ENCODE measurements around the gene TMEM132D. TPM values are rescaled to one million over a fixed set of nuclear protein-coding genes. Genes with fewer than 3 reads are reported as not detected.

TMEM132D gene
- total RNA-seq, 2 experiments from 2014 or later = not detected

DNA sequence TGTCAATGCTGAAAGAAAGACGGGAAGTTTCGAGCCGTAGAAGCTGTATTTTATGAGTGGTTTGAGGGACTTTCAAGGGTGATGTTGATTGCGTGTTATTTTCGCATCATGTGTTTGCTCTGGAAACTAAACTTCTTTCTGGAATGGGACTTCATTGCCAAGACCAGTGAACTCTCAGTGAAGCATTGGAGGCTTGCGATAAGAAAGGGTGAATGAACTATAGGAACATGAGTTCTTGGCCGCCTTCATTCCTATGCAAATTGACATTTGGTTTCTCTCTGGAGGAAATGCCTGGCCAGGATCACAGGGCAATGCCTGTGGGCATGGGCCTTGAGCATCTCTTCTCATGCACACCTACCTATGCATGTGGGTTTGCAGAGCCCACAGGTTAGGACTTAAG, 677.8 kb downstream of the TMEM132D start:
- H3K9me2 ChIP-seq (ENCODE audit: insufficient read depth, low read length) = no peaks in the 10 kb centered on the region
- no TSS peak for BruUV-seq (replicated peaks)
- no peaks in the 10 kb centered on the region for H3K79me2 ChIP-seq (ENCODE audit: insufficient read depth, low read depth, low read length)
- POLR2A ChIA-PET = no interaction called here
- TF ChIP-seq, protein P1, sequence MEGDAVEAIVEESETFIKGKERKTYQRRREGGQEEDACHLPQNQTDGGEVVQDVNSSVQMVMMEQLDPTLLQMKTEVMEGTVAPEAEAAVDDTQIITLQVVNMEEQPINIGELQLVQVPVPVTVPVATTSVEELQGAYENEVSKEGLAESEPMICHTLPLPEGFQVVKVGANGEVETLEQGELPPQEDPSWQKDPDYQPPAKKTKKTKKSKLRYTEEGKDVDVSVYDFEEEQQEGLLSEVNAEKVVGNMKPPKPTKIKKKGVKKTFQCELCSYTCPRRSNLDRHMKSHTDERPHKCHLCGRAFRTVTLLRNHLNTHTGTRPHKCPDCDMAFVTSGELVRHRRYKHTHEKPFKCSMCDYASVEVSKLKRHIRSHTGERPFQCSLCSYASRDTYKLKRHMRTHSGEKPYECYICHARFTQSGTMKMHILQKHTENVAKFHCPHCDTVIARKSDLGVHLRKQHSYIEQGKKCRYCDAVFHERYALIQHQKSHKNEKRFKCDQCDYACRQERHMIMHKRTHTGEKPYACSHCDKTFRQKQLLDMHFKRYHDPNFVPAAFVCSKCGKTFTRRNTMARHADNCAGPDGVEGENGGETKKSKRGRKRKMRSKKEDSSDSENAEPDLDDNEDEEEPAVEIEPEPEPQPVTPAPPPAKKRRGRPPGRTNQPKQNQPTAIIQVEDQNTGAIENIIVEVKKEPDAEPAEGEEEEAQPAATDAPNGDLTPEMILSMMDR (conservative IDR thresholded peaks at IDR 0.05; ENCODE audit: low read length) = no peak
- TF ChIP-seq EZH2phosphoT487 (IDR thresholded peaks at IDR 0.05; ENCODE audit: borderline replicate concordance, low read depth, low read length) = no peak
- DNase-seq (ENCODE audit: low spot score) = no peak
- no peak overlapping the region for H3K4me2 ChIP-seq (ENCODE audit: low read length)
- CTCF ChIA-PET (ENCODE audit: unreplicated experiment) = no interaction called here
- H3K27ac ChIP-seq (ENCODE audit: low read depth, low read length, poor library complexity, severe bottlenecking) = no peak overlapping the region
- no peaks in the 10 kb centered on the region for H3K4me1 ChIP-seq (ENCODE audit: insufficient read depth, low read length, poor library complexity, severe bottlenecking)
- intact Hi-C loops (cut with micrococcal nuclease; ENCODE audit: unreplicated experiment) = no loop called here
- H3K4me3 ChIP-seq (ENCODE audit: low read depth, low read length, poor library complexity, severe bottlenecking) = no peak overlapping the region
- no peaks in the 10 kb centered on the region for H3K9me3 ChIP-seq (ENCODE audit: low read length)
- H4K20me1 ChIP-seq (ENCODE audit: insufficient read depth, low read length) = no peaks in the 10 kb centered on the region
- H2AFZ ChIP-seq (ENCODE audit: low read length) = no peak overlapping the region
- H3K36me3 ChIP-seq (ENCODE audit: insufficient read depth, low read length) = no peaks in the 10 kb centered on the region

DNA sequence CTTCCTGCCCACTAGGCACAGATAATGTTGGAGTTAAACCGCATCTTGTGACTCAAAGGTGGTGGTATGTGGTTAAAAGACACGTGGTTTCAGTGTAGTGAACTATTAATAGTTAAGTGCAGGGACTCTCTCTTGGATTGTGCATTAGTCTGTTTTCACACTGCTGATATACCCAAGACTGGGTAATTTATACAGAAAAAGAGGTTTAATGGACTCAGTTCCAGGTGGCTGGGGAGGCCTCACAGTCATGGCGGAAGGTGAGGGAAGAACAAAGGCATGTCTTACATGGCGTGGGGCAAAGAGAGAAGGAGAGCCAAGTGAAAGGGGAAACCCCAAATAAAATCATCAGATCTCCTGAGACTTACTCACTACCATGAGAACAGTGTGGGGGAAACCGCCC, 688.3 kb downstream of the TMEM132D start:
- Histone ChIP-seq H3K79me2 (ENCODE audit: insufficient read depth, low read depth, low read length) (no peaks in the 10 kb centered on the region), H3K4me2 (ENCODE audit: low read length) (no peak overlapping the region), H4K20me1 (ENCODE audit: insufficient read depth, low read length) (no peaks in the 10 kb centered on the region), H3K36me3 (ENCODE audit: insufficient read depth, low read length) (no peaks in the 10 kb centered on the region), H3K9me3 (ENCODE audit: low read length) (no peaks in the 10 kb centered on the region), H3K4me1 (ENCODE audit: insufficient read depth, low read length, poor library complexity, severe bottlenecking) (no peaks in the 10 kb centered on the region), H3K27ac (ENCODE audit: low read depth, low read length, poor library complexity, severe bottlenecking) (no peak overlapping the region), H3K4me3 (ENCODE audit: low read depth, low read length, poor library complexity, severe bottlenecking) (no peak overlapping the region), H3K9me2 (ENCODE audit: insufficient read depth, low read length) (no peaks in the 10 kb centered on the region), H2AFZ (ENCODE audit: low read length) (no peak overlapping the region)
- POLR2A ChIA-PET = no interaction called here
- CTCF ChIA-PET (ENCODE audit: unreplicated experiment) = no interaction called here
- TF ChIP-seq, protein P1 (conservative IDR thresholded peaks at IDR 0.05; ENCODE audit: low read length) = no peak
- no peak for TF ChIP-seq EZH2phosphoT487 (IDR thresholded peaks at IDR 0.05; ENCODE audit: borderline replicate concordance, low read depth, low read length)
- DNase-seq (ENCODE audit: low spot score) = no peak
- BruUV-seq (replicated peaks) = no TSS peak
- intact Hi-C loops (cut with micrococcal nuclease; ENCODE audit: unreplicated experiment) = no loop called here

DNA sequence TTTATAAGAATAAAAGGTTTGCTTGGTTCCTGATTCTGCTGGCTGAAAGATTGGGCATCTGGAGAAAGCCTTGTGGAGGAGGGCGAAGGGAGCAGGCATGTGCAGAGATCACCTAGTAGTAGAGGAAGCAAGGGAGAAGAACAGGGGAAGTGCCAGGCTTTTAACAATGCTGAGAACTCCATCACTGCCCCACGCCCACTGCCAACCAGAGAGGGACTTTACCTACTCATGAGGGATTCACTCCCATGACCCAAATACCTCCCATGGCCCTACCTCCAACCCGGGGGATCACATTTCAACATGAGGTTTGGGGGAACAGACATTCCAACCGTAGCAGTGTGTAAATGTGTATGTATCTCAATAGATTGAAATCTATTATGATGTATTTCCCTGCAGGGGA, 690.3 kb downstream of the TMEM132D start:
- no peaks in the 10 kb centered on the region for H3K9me3 ChIP-seq (ENCODE audit: low read length)
- no peaks in the 10 kb centered on the region for H3K9me2 ChIP-seq (ENCODE audit: insufficient read depth, low read length)
- no peaks in the 10 kb centered on the region for H4K20me1 ChIP-seq (ENCODE audit: insufficient read depth, low read length)
- H2AFZ ChIP-seq (ENCODE audit: low read length) = no peak overlapping the region
- CTCF ChIA-PET (ENCODE audit: unreplicated experiment) = no interaction called here
- no peaks in the 10 kb centered on the region for H3K4me1 ChIP-seq (ENCODE audit: insufficient read depth, low read length, poor library complexity, severe bottlenecking)
- DNase-seq (ENCODE audit: low spot score) = no peak
- no peak overlapping the region for H3K4me3 ChIP-seq (ENCODE audit: low read depth, low read length, poor library complexity, severe bottlenecking)
- no peak for TF ChIP-seq EZH2phosphoT487 (IDR thresholded peaks at IDR 0.05; ENCODE audit: borderline replicate concordance, low read depth, low read length)
- TF ChIP-seq, protein P1 (conservative IDR thresholded peaks at IDR 0.05; ENCODE audit: low read length) = no peak
- intact Hi-C loops (cut with micrococcal nuclease; ENCODE audit: unreplicated experiment) = no loop called here
- POLR2A ChIA-PET = no interaction called here
- H3K27ac ChIP-seq (ENCODE audit: low read depth, low read length, poor library complexity, severe bottlenecking) = no peak overlapping the region
- no TSS peak for BruUV-seq (replicated peaks)
- H3K36me3 ChIP-seq (ENCODE audit: insufficient read depth, low read length) = no peaks in the 10 kb centered on the region
- no peak overlapping the region for H3K4me2 ChIP-seq (ENCODE audit: low read length)
- no peaks in the 10 kb centered on the region for H3K79me2 ChIP-seq (ENCODE audit: insufficient read depth, low read depth, low read length)

Measured in OCI-LY7 (cell line).